ENCODE measurements around the gene TRMT10B. TPM values are rescaled to one million over a fixed set of nuclear protein-coding genes. Genes with fewer than 3 reads are reported as not detected.

The TRMT10B gene
- total and polyA plus RNA-seq, 2 of the 13 experiments (the other 11 are each of a cell fraction or from before 2014, with no cell fraction given) = 3.1 to 3.9 TPM

DNA sequence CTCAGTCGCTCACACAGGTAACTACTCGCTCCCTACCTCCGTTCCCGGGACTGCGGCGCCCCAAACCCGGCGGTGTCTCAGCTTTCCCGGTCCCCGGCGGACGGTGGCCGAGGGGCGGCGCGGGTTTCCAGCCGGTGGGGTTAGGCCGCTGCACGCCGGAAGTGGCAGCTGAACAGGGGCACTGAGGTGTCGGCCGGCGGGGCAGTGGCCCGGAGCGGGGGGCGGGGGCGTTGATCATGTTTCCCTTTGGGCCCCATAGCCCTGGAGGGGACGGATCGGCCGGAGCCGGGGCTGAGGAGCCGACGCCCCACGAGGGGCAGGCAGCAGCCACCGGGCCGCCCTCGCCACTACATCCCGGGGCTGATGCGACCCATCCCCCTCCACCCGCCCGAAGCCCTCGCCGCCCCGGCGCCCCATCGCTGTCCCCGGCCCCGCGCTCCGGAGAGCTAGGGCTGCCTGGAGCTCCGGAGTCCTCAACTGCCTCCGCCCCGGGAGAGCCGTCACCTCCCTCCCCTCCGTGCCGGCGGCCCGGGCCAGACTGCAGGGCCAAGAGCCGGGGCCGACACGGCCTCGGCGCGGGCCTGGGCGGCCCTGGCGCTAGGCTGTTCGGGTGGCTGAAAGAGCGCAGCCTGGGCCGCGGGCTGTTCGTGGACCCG is 47.2 kb downstream of the TRMT10B start, which contains the start of gene DCAF10 (continued):
- TF ChIP-seq CREB1 (IDR thresholded peaks at IDR 0.05) (no peak; the same call in 1 of the 2 replicates), CREB1 (CRISPR knock-in tag; IDR thresholded peaks at IDR 0.05) (no peak), KLF15 (CRISPR knock-in tag; IDR thresholded peaks at IDR 0.05; ENCODE audit: borderline replicate concordance) (peak; percentile 92), ZNF160 (CRISPR knock-in tag; IDR thresholded peaks at IDR 0.05) (peak; percentile 90), ZNF274 (CRISPR knock-in tag; IDR thresholded peaks at IDR 0.05) (no peak; the same call in 1 of the 2 replicates), NFIC (IDR thresholded peaks at IDR 0.05; ENCODE audit: low read length) (no peak), HNF1A (IDR thresholded peaks at IDR 0.05; ENCODE audit: low read depth) (no peak), HNF1A (CRISPR knock-in tag; IDR thresholded peaks at IDR 0.05; ENCODE audit: borderline replicate concordance) (peak; percentile 57; the same call in 1 of the 2 replicates), ZSCAN31 (CRISPR knock-in tag; IDR thresholded peaks at IDR 0.05; ENCODE audit: low read depth) (peak; percentile 98), HNRNPK (IDR thresholded peaks at IDR 0.05; ENCODE audit: low read depth, low read length, poor library complexity, severe bottlenecking) (peak; percentile 87), PHF21A (CRISPR knock-in tag; IDR thresholded peaks at IDR 0.05) (peak; percentile 94), ZNF326 (CRISPR knock-in tag; IDR thresholded peaks at IDR 0.05; ENCODE audit: borderline replicate concordance) (no peak), ZNF83 (CRISPR knock-in tag; IDR thresholded peaks at IDR 0.05; ENCODE audit: borderline replicate concordance) (peak; percentile 79; the same call in 1 of the 2 replicates), BORCS8-MEF2B (CRISPR knock-in tag; IDR thresholded peaks at IDR 0.05) (peak; percentile 97), IRX3 (CRISPR knock-in tag; IDR thresholded peaks at IDR 0.05; ENCODE audit: borderline replicate concordance, low read depth) (peak; percentile 90), ZNF343 (CRISPR knock-in tag; IDR thresholded peaks at IDR 0.05) (peak; percentile 65; the same call in 1 of the 2 replicates), ZBTB1 (CRISPR knock-in tag; IDR thresholded peaks at IDR 0.05; ENCODE audit: borderline replicate concordance) (no peak)
- TF ChIP-seq, protein P1, sequence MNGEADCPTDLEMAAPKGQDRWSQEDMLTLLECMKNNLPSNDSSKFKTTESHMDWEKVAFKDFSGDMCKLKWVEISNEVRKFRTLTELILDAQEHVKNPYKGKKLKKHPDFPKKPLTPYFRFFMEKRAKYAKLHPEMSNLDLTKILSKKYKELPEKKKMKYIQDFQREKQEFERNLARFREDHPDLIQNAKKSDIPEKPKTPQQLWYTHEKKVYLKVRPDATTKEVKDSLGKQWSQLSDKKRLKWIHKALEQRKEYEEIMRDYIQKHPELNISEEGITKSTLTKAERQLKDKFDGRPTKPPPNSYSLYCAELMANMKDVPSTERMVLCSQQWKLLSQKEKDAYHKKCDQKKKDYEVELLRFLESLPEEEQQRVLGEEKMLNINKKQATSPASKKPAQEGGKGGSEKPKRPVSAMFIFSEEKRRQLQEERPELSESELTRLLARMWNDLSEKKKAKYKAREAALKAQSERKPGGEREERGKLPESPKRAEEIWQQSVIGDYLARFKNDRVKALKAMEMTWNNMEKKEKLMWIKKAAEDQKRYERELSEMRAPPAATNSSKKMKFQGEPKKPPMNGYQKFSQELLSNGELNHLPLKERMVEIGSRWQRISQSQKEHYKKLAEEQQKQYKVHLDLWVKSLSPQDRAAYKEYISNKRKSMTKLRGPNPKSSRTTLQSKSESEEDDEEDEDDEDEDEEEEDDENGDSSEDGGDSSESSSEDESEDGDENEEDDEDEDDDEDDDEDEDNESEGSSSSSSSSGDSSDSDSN (CRISPR knock-in tag; IDR thresholded peaks at IDR 0.05) = peak; percentile 100
- TF ChIP-seq, protein P2, sequence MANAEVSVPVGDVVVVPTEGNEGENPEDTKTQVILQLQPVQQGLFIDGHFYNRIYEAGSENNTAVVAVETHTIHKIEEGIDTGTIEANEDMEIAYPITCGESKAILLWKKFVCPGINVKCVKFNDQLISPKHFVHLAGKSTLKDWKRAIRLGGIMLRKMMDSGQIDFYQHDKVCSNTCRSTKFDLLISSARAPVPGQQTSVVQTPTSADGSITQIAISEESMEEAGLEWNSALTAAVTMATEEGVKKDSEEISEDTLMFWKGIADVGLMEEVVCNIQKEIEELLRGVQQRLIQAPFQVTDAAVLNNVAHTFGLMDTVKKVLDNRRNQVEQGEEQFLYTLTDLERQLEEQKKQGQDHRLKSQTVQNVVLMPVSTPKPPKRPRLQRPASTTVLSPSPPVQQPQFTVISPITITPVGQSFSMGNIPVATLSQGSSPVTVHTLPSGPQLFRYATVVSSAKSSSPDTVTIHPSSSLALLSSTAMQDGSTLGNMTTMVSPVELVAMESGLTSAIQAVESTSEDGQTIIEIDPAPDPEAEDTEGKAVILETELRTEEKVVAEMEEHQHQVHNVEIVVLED (CRISPR knock-in tag; IDR thresholded peaks at IDR 0.05; ENCODE audit: borderline replicate concordance) = peak; percentile 81
